Astrocyte (in vitro differentiated cells and primary cell): Measurements from ENCODE around the gene CCNI2. TPM values are rescaled to one million over a fixed set of nuclear protein-coding genes. Genes with fewer than 3 reads are reported as not detected.

Source experiments
- DNase-seq: peaks from one replicate; pipeline ENCODE4 v3.0.0-alpha.2; 2010; ENCODE audit warnings: low read depth
- FAIRE-seq: peaks from 2 replicates; lab custom pipeline; 2011; peaks lifted over from hg19 to GRCh38; lab: Jason Lieb, UNC
- H2AFZ ChIP-seq: 2 replicates; pipeline ENCODE4 v1.6.0; 2012; ENCODE audit warnings: low read depth, low read length, inconsistent platforms
- H3K27ac ChIP-seq: 2 replicates; pipeline ENCODE4 v1.5.1; 2011; ENCODE audit warnings: low read depth, low read length, inconsistent platforms
- H3K27me3 ChIP-seq: 2 replicates; pipeline ENCODE4 v1.6.0; 2011; ENCODE audit warnings: low read length, inconsistent platforms; ENCODE audit not compliant: insufficient read depth
- H3K36me3 ChIP-seq: 2 replicates; pipeline ENCODE4 v1.5.1; 2011; ENCODE audit warnings: low read length, inconsistent platforms; ENCODE audit not compliant: insufficient read depth
- H3K4me1 ChIP-seq: 2 replicates; pipeline ENCODE4 v1.5.1; 2011; ENCODE audit warnings: low read length, inconsistent platforms; ENCODE audit not compliant: insufficient read depth
- H3K4me2 ChIP-seq: 2 replicates; pipeline ENCODE4 v1.6.0; 2012; ENCODE audit warnings: low read length, inconsistent platforms
- H3K4me3 ChIP-seq: 2 replicates; pipeline ENCODE4 v1.5.1; 2011; ENCODE audit warnings: low read depth, mild to moderate bottlenecking, low read length, inconsistent platforms; ENCODE audit not compliant: insufficient read depth
- H3K79me2 ChIP-seq: 2 replicates; pipeline ENCODE4 v1.6.0; 2012; ENCODE audit warnings: mild to moderate bottlenecking, low read length, inconsistent platforms; ENCODE audit not compliant: insufficient read depth
- H3K9ac ChIP-seq: 2 replicates; pipeline ENCODE4 v1.6.0; 2012; ENCODE audit warnings: mild to moderate bottlenecking, low read length, inconsistent platforms
- H3K9me3 ChIP-seq: 2 replicates; pipeline ENCODE4 v1.5.1; 2012; ENCODE audit warnings: low read depth, mild to moderate bottlenecking, low read length, inconsistent platforms; ENCODE audit not compliant: insufficient read depth
- H4K20me1 ChIP-seq: 2 replicates; pipeline ENCODE4 v1.6.0; 2012; ENCODE audit warnings: low read length, inconsistent platforms; ENCODE audit not compliant: insufficient read depth
- H3K27ac Mint-ChIP-seq: one replicate; pipeline ENCODE4 v1.8.0; 2021; ENCODE audit warnings: mild to moderate bottlenecking, mixed read lengths; ENCODE audit not compliant: unreplicated experiment
- H3K27me3 Mint-ChIP-seq: one replicate; pipeline ENCODE4 v1.8.0; 2021; ENCODE audit warnings: low read depth, mixed read lengths; ENCODE audit not compliant: unreplicated experiment
- H3K36me3 Mint-ChIP-seq: one replicate; pipeline ENCODE4 v1.8.0; 2021; ENCODE audit warnings: low read depth, mixed read lengths; ENCODE audit not compliant: unreplicated experiment
- H3K4me1 Mint-ChIP-seq: one replicate; pipeline ENCODE4 v1.8.0; 2021; ENCODE audit warnings: low read depth, mixed read lengths; ENCODE audit not compliant: unreplicated experiment
- H3K4me3 Mint-ChIP-seq: one replicate; pipeline ENCODE4 v1.8.0; 2021; ENCODE audit warnings: mild to moderate bottlenecking, moderate library complexity, mixed read lengths; ENCODE audit not compliant: unreplicated experiment
- H3K9me3 Mint-ChIP-seq: one replicate; pipeline ENCODE4 v1.8.0; 2021; ENCODE audit warnings: mild to moderate bottlenecking, mixed read lengths; ENCODE audit not compliant: unreplicated experiment
- CTCF ChIP-seq: IDR thresholded peaks from 2 replicates; pipeline ENCODE4 v1.5.1; 2011; ENCODE audit warnings: low read depth, mild to moderate bottlenecking, inconsistent platforms, low read length, moderate library complexity; ENCODE audit not compliant: insufficient read depth
- EZH2 ChIP-seq: IDR thresholded peaks from 2 replicates; pipeline ENCODE4 v1.6.1; 2012; ENCODE audit warnings: mild to moderate bottlenecking, low read length, inconsistent platforms; ENCODE audit not compliant: insufficient read depth
- total RNA-seq: library from RNA; stranded (reverse); gene quantifications from 2 replicates; pipeline ENCODE4 v1.2.1, GENCODE V29; 2021

Gene CCNI2
- total RNA-seq, 1 donor from 2014 or later: 0.16 TPM

DNA sequence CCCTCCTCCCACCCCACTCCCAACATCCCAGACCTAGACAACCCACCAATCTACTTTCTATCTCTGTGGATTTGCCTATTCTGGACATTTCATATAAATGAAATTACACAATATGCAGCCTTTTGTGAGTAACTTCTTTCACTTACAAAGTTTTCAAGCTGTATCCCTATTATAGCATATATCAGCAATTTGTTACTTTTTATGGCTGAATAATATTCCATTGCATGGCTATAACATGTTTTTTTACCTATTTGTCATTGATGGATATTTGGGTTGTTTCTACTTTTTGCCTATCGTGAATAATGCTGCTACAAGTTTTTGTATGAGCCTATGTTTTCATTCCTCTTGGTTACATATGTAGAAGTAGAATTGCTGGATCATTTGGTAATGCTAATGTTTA, 8.0 kb upstream of the CCNI2 start:
- peaks cover 13% of the 10 kb centered on the region for H3K4me1 Mint-ChIP-seq
- Histone ChIP-seq H4K20me1 (peaks cover 9% of the 10 kb centered on the region), H3K79me2 (peaks cover 21% of the 10 kb centered on the region), H3K4me3 (no peak overlapping the region), H3K27me3 (no peaks in the 10 kb centered on the region), H3K9me3 (no peaks in the 10 kb centered on the region), H2AFZ (no peak overlapping the region), H3K9ac (no peak overlapping the region), H3K4me1 (peaks cover 10% of the 10 kb centered on the region), H3K36me3 (no peaks in the 10 kb centered on the region), H3K4me2 (no peak overlapping the region), H3K27ac (no peak overlapping the region)
- FAIRE-seq (no peak), DNase-seq (no peak)
- no peaks in the 10 kb centered on the region for H3K27me3 Mint-ChIP-seq
- no peak overlapping the region for H3K27ac Mint-ChIP-seq
- no peaks in the 10 kb centered on the region for H3K36me3 Mint-ChIP-seq
- TF ChIP-seq CTCF: no peak
- TF ChIP-seq EZH2: no peak
- peak overlapping the region; percentile 9 for H3K4me3 Mint-ChIP-seq
- no peaks in the 10 kb centered on the region for H3K9me3 Mint-ChIP-seq

DNA sequence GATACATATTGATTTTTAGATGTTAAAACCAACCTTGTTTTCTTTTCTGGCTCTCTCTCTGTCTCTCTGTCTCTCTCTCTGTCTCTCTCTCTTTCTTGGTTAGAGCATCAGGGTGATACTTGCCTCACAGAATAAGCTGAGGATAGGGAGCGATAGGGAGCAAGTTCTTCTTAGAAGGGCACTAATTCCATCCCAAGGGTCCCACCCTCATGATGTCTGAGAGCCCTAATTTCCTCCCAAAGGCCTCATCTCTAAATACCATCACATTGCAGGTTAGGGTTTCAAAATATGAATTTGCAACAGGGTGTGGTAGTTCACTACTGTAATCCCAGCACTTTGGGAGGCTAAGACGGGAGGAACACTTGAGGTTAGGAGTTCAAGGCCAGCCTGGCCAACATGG, 5.1 kb upstream of the CCNI2 start:
- H3K79me2 ChIP-seq: no peaks in the 10 kb centered on the region
- no peak overlapping the region for H2AFZ ChIP-seq
- no peak overlapping the region for H3K4me3 Mint-ChIP-seq
- no peak overlapping the region for H3K4me3 ChIP-seq
- H3K27ac Mint-ChIP-seq: no peak overlapping the region
- peaks cover 16% of the 10 kb centered on the region for H3K27me3 Mint-ChIP-seq
- TF ChIP-seq CTCF (no peak), EZH2 (no peak)
- H3K4me2 ChIP-seq: no peak overlapping the region
- H3K4me1 ChIP-seq: peaks cover 6% of the 10 kb centered on the region
- FAIRE-seq (no peak), DNase-seq (no peak)
- H3K9me3 Mint-ChIP-seq: no peaks in the 10 kb centered on the region
- peaks cover 8% of the 10 kb centered on the region for H3K4me1 Mint-ChIP-seq
- peaks cover 17% of the 10 kb centered on the region for H3K27me3 ChIP-seq
- H3K27ac ChIP-seq: no peak overlapping the region
- H3K9me3 ChIP-seq: no peaks in the 10 kb centered on the region
- H4K20me1 ChIP-seq: no peaks in the 10 kb centered on the region
- no peaks in the 10 kb centered on the region for H3K36me3 ChIP-seq
- peaks cover 1% of the 10 kb centered on the region for H3K36me3 Mint-ChIP-seq
- no peak overlapping the region for H3K9ac ChIP-seq

GRCh38 chr5:132742626-132743025, 4.6 kb upstream of the CCNI2 start:
- no peaks in the 10 kb centered on the region for H4K20me1 ChIP-seq
- TF ChIP-seq EZH2 (no peak), CTCF (no peak)
- FAIRE-seq (no peak), DNase-seq (no peak)
- no peak overlapping the region for H3K9ac ChIP-seq
- peaks cover 5% of the 10 kb centered on the region for H3K4me1 ChIP-seq
- H3K4me3 ChIP-seq: no peak overlapping the region
- no peak overlapping the region for H3K27ac Mint-ChIP-seq
- H3K4me2 ChIP-seq: no peak overlapping the region
- no peak overlapping the region for H2AFZ ChIP-seq
- peaks cover 16% of the 10 kb centered on the region for H3K27me3 Mint-ChIP-seq
- no peaks in the 10 kb centered on the region for H3K36me3 ChIP-seq
- no peaks in the 10 kb centered on the region for H3K79me2 ChIP-seq
- H3K9me3 Mint-ChIP-seq: no peaks in the 10 kb centered on the region
- H3K4me3 Mint-ChIP-seq: no peak overlapping the region
- H3K27me3 ChIP-seq: peaks cover 22% of the 10 kb centered on the region
- H3K36me3 Mint-ChIP-seq: peaks cover 1% of the 10 kb centered on the region
- peaks cover 8% of the 10 kb centered on the region for H3K4me1 Mint-ChIP-seq
- H3K9me3 ChIP-seq: no peaks in the 10 kb centered on the region
- H3K27ac ChIP-seq: no peak overlapping the region
